GM21367 (cell line): Measurements from ENCODE around the gene UGT1A5.

Experiments
- ATAC-seq: cut with Tn5 transposase; IDR thresholded peaks from one replicate; pipeline ENCODE4 v1.9.1; 2021; ENCODE audit not compliant: unreplicated experiment

Gene UGT1A5

DNA sequence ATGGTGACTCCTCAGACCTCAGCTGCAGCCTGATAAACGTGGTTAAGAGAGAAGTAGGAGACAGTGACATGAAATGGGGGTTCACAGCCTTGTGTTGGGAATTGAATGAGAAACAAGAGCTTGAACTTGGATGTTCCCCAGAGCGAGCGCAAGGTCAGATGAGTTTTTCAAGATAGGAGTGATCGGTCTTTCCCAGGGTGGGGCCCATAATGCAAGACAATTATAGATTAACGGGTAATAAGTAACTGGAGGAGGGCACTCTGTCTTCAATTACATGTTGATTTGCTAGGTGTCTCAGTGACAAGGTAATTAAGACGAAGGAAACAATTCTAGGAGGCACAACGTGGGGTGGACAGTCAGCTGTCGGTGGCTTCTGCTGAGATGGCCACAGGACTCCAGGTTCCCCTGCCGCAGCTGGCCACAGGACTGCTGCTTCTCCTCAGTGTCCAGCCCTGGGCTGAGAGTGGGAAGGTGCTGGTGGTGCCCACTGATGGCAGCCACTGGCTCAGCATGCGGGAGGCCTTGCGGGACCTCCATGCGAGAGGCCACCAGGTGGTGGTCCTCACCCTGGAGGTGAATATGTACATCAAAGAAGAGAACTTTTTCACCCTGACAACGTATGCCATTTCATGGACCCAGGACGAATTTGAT, at the start of gene UGT1A5:
UGT1A5 (plus strand) TSS at position 297 of the 651 bp plus-strand sequence; CDS start at position 382, 85 bp downstream.
- ATAC-seq: no peak

DNA sequence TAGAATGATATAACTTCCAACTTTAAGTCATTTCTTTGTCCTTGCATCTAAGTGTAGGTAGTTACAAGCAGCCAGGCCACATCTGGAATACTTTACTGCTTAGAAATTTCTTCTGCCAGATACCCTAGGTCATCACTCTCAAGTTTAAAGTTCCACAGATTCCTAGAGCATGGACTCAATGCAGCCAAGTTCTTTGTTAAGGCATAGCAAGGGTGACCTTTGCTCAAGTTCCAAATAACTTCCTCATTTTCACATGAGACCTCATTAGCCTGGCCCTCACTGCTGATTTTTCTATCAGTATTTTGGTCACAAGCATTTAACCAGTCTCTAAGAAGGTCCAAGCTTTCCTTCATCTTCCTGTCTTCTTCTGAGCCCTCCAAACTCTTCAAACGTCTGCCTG, 48.8 kb upstream of the UGT1A5 start:
- ATAC-seq: no peak

DNA sequence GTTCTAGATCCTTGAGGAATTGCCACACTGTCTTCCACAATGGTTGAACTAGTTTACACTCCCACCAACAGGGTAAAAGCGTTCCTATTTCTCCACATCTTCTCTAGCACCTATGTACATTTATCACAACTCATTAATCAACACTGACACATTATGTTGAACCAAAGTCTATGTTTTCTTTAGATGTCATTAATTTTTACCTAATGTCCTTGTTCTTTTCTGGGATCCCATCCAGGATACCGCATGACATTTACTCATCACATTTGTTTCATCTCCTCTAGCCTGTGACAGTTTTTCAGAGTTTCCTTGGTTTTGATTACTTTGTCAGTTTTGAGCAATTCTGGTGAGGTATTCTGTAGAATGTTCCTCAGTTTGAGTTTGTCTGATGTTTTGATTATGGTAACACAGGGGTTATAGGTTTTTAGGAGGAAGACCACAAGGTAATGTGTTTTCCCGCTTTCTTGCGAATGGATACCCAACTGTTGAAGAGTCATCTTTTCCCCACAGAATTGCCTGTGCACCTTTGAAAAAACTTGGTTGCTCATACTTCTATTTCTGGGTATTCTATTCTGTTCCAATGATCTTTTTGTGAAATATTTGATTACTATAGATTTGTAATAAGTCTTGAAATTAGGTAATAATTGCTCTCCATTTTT, 44.0 kb upstream of the UGT1A5 start:
- ATAC-seq: no peak

DNA sequence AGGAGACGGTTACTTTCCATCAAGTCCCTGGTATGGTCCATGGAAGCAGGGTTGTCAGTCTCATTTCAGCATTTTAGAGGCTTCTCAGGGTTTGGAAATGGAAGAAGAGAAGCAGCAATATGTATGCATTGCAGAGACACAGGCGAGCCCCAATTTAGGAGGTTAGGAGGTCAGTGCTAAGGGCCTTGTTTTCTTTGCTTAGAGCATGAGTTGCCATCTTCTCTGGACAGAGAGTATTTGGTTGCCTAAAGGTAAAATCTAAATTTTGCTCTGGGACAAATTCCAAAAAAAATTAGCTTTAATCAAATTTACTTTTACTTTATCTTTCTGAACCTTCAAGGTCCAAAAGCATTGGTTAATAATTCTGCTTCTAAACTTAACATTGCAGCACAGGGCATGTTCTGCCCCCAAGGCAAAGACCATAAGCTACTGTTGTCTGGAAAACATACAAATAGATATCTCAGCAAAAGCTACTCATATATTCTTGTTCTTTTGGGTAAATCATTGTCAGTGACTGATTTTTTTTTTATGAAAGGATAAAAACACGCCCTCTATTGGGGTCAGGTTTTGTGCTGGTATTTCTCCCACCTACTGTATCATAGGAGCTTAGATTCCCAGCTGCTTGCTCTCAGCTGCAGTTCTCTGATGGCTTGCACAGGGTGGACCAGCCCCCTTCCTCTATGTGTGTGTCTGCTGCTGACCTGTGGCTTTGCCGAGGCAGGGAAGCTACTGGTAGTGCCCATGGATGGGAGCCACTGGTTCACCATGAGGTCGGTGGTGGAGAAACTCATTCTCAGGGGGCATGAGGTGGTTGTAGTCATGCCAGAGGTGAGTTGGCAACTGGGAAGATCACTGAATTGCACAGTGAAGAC, 41.2 kb upstream of the UGT1A5 start, which contains the start of gene UGT1A9:
UGT1A9 (plus strand) TSS at position 609 of the 872 bp plus-strand sequence; CDS start at position 646, 37 bp downstream.
- ATAC-seq: no peak

DNA sequence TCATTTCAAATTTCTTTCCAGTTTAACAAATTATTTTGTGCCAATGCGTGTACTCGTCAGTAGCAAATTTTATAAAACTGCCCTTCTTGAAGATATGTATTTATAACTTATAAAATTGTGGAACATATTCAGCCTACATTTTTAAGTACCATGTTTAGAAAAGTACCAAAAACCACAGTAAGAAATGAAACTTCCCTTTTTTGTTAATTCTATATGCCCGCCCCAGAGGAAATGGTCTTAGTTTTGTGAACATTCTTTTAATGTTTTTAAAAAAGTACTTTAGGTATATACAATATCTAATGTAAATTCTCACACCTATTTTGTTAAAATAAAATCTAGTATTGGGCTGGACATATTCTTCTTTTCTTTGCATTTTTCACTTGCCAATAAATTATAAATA, 39.8 kb upstream of the UGT1A5 start:
- ATAC-seq: no peak

DNA sequence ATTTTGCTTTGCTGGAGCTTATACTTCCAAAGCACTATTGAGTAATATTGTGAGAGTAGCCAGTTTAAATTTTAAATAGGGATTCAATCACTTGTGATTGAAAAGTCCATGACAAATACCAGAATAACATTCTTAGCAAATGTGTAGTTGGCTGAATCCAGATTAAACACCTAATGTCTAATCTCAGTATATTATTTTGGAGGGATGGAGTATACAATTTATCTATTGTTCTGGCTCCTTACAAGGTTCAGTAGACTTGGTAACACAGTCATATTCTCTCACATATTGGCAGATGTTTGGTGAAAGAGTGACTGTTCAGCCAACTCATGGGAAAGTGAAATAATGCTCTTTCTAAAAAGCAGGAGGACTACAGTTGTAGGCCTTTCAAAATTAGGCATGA, 38.8 kb upstream of the UGT1A5 start:
- no peak for ATAC-seq

DNA sequence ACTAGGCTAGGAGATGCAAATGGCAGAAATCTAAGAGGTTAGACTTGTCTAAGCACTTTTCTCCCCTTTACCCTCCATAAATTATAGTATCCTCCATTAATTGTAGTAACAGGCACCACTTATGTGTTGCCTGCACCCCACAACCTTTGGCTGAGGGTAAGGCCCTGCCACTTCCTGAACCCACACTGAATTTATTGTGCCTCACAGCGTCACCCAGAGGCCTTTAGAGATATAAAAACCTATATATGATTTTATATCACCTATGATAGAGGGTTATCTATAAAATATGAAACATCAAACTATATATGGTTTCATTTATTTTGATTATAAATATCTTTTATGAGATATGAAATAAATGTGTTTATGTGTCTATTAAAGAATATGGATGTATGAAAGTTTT, 38.4 kb upstream of the UGT1A5 start:
- no peak for ATAC-seq

DNA sequence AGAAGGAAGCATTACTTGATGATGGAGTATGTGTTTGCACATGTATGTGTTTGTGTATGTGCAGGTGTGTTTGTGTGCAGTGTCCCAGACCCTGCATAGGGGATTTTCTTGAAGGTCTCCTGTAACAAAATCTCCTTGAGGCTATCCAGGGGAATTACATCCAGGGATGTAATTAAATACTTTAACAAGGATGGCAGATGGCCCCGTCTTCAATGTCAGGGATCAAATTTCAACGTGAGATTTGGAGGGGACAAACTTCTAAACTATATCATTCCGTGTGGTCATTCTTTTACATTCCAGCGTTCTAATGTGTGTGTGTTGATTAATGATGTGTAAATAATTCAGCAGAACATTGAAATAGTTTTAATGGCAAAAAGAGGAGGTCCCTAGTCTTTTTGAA, 37.7 kb upstream of the UGT1A5 start:
- ATAC-seq: no peak

DNA sequence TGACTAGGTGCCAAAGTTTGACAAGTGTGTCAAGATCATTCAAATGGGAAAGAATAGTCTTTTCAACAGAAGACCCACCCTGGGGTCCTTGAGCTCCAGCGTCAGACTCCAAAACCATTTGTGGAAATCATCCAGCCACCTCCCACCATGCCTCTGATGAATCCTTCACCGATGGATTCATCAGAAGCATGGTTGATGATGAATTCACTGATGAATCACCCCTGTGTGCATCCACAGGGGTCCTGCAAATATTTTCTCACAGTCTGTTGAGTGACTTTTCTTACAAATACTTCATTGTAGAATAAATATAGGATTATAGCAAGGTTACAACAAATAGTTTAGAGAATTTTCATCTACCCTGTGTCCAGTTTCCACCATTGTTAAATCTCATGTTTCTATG, 36.7 kb upstream of the UGT1A5 start:
- no peak for ATAC-seq

DNA sequence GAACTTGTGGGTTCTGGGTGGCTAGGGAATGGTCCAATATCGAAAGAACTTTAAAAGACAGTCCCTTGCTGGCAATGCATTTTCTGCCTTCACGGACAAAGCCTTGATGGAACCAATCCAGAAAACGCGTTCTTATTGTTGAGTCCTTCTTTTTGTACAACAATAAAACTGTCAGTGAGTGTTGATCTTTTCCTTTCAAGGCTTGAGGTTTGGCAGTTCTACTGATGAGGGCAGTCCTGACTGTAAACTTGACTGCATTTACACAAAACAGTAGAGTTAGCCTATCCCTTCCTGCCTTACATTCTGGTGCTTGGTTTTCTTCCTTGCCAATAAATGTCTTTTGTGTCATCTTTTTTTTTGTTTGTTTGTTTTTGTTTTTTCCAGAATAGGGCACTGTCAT, 33.5 kb upstream of the UGT1A5 start:
- ATAC-seq: no peak

DNA sequence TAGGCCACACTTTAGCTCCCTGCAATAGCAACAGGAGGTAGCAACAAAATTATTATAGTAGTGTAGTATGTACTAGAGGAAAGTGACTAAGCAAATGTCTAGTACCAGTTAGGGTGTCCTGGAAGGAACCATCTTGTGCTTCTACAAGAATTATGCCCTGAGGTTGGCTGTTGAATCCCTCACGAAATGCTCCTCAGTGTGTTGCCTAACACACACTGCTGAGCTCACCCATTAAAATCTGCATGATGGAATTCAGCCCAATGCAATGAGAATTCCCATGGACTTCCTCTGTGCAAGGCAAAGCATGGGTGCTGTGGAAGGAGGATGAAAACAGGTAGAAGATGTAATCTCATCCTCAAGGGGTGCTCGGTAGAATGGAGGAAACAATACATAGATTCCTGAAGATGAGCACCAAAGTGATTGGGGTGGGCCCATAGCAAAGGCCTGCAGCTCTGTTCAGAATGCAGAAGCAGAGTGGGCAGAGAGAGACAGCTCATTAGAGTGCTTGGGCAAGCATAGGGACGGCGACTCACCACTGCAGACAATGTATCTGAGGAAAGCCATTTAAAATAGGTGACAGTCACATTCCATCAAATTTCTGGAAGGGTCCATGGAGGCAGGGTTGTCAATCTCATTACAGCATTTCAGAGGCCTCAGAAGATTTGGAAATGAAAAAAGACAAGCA, 32.2 kb upstream of the UGT1A5 start:
- no peak for ATAC-seq

DNA sequence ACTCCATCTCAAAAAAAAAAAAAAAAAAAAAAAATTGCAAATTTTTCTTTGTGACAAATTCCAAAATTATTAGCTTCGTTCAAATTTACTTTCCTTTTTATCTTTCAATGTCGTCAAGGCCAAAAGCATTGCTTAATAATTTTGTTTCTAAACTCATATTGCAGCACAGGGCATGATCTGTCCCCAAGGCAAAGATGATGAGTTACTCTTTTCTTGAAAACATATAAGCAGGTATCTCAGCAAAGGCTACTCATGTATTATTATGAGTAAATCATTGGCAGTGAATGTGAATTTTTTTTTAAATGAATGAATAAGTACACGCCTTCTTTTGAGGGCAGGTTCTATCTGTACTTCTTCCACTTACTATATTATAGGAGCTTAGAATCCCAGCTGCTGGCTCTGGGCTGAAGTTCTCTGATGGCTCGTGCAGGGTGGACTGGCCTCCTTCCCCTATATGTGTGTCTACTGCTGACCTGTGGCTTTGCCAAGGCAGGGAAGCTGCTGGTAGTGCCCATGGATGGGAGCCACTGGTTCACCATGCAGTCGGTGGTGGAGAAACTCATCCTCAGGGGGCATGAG, 31.1 kb upstream of the UGT1A5 start, which contains the start of gene UGT1A7:
UGT1A7 (plus strand) TSS at position 381 of the 579 bp plus-strand sequence; CDS start at position 418, 37 bp downstream.
- ATAC-seq: no peak

DNA sequence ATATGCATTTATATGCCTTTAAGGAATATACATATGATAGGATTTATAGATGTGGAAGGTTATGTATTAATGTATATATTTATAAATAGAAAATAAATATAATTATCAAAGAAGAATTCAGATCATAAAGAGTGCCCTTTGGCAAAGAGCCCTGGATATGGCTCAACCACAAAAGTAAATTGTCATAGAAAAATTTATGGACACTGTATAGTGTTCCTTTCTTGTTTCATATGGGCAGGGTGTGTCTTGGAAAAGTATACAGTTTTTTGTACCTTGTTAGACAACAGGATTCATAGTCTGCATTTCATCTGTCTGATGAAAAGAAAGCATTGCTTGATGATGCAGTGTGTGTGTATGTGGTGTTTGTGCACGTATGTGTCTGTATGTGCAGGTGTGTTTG, 28.1 kb upstream of the UGT1A5 start:
- no peak for ATAC-seq

DNA sequence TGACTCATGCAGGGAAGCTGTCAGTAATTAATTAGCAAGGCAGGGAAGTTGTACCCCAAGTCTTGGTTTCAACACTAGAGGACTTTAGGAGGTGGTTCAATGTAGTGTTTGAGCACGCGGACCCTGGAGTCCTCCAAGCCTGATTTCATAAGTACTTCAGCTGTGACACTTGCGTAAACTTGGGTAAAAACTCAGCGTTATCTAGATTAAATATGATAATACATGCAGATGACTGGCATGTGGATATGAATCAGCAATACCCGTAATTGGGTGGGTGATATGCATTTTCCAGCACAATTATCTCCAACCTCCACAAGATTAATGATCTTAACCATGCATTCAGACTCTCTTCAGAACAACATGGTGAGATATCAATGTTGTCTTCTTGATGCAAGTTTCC, 25.8 kb upstream of the UGT1A5 start:
- no peak for ATAC-seq

DNA sequence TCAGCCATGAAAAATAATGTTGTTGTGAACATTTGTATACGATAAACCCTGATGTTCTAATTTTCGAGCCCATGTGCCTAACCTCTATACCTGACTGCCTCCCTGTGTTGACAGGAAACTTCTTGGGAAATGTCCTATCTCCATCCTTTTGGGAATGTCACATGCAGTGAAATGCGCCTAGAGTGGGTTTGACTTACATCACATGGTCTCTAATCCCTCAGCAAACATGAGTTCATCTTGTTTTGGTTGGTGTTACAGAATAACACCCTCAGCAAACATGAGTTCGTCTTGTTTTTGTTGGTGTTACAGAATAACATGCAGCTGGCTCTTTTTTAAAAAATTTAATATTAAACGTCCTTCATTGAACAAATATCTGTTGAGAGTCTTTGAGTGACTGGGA, 24.4 kb upstream of the UGT1A5 start:
- no peak for ATAC-seq

DNA sequence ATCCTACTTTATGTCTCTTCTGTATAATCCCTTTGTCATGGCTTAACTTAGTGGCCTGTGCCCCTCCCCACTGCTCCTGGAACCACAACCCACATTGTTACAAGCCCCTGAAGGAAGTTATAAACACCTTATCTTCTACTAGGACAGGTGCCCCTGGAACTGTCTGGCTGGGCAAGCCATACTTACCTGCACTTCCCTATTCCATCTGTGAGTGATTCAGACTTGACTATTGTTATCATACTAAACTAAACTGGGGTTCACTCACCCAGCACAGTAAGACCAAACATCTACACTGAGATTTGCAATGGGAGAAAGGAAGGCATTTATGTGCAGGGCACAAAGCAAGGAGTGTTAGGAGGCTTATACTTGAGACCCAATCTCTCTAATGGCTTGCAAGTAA, 23.7 kb upstream of the UGT1A5 start:
- no peak for ATAC-seq

DNA sequence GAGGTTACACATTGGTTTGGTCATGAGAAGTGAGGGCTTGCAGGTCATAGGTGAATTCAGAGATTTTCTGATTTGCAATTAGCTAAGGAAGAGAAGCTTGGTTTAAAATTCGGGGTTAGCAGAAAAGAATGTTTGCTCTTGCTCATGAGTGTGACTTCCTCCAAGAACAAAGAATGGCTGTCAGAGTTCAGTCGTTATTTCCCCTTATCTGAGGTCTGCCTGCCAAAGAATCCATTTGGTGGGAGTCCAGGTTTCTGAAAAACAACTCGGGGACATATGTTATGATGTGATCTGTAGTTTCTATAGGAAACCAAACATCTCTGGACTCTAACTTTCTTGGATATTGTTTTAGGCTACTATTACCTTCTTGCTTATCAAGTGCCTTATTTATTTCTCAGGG, 23.2 kb upstream of the UGT1A5 start:
- ATAC-seq: no peak

DNA sequence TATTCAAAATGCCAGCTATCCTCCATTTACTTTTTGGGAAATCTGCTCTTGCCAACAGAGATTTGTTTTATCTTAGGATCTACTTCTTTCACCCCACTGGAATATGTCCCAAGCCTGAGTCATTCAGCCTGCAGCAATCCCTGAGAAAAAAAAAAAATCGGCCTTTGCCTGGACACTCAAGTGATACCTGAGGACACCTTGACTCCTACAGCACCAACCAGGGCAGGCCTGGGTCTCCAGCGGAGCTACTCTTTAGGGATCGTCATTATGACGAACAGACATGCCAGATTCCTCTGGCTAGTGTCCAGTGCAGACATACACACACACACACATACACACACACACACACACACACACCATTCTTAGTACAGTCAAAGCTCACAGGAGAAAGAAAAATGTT, 22.3 kb upstream of the UGT1A5 start:
- no peak for ATAC-seq

DNA sequence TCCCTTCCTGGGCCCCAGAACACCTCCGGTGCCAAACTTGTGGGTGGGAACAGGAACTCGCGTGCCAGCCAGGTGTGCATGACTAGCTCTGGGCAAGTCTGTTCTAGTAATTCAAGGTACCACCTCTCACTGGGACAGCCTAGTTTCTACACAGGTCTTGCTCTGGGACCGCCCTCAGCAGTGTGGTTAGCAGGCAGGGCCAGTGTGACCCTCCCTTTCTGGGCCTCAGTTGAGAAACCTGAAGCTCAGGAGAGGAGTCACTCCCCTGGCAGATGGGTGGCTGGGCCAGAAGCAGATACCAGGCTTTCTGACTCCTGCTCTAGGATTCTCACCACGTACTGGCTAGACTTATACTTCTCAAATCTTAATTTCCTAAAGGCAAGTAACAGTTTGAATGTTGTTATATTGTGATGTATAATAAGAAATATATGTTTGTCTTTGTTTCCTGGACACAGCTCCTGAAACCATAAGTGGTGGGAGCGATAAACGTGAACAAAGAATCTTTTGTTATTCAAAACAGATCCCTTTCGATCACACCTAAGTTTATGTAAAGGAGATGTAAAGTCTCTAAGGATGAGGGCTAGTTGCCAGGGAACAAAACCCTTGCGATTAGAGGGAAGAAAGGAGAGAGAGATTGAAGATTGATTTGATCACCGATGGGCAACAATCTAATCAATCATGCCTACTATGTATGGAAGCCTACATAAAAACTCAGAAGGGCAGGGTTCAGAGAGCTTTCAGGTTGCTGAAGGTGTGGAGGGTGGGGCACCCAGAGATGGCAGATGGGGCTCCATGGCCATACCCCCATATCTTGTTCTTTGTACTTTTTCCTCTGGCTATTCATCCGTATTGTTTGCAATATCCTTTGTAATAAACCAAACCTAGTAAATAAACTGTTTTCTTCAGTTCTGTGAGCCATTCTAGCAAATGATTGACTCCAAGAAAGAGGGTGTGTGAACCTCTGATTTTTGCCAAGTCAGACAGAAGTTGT, 21.0 kb upstream of the UGT1A5 start:
- no peak for ATAC-seq

DNA sequence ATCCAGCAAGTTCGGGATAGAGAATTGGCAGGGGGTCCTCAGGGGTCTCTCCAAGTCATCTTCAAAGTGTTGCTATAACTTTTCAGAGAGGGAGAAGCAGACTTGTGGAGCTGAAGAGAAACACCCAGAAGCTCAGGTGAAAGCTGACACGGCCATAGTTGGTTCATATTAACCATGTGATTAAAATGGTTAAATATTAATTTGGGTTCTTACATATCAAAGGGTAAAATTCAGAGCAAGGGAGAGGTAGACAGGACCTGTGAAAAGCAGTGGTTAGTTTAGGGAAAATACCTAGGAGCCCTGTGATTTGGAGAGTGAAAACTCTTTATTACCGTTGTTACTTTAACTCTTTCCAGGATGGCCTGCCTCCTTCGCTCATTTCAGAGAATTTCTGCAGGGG, 20.1 kb upstream of the UGT1A5 start, which contains the start of gene UGT1A6:
UGT1A6 (plus strand) TSS at position 243 of the 400 bp plus-strand sequence; CDS start at position 358, 115 bp downstream.
- no peak for ATAC-seq
